ENCODE results near the gene ARHGEF16. TPM values are rescaled to one million over a fixed set of nuclear protein-coding genes. Genes with fewer than 3 reads are reported as not detected.

The ARHGEF16 gene
- total RNA-seq, 1 donor from 2014 or later, result 20.3 TPM

DNA sequence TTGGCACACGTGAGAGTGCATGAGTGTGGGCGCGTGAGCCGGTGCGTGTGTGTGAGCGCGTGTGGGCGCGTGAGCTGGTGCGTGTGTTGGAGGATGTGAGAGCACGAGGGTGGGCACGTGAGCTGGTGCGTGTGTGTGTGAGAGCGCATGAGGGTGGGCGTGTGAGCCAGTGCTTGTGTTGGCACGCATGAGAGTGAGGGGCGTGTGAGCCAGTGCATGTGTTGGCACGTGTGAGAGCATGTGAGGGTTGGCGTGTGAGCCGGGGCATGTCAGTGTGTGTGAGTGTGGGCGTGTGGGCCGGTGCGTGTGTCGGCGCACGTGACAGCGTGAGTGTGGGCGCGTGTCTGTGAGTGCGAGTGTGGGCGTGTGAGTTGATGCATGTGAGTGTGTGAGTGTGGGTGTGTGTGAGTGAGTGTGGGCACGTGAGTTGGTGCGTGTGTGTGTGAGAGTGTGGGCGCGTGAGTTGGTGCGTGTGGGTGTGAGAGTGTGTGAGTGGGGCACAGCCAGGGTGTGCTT is 45.7 kb upstream of the ARHGEF16 start:
- no peak for TF ChIP-seq CTCF (IDR thresholded peaks at IDR 0.05; ENCODE audit: unreplicated experiment)
- H3K36me3 Mint-ChIP-seq, result no peaks in the 10 kb centered on the region
- no peak overlapping the region for H3K4me3 Mint-ChIP-seq
- peaks cover 2% of the 10 kb centered on the region for H3K4me1 Mint-ChIP-seq
- peaks cover 36% of the 10 kb centered on the region for H3K27me3 Mint-ChIP-seq (ENCODE audit: low read depth)
- no peaks in the 10 kb centered on the region for H3K9me3 Mint-ChIP-seq
- H3K27ac Mint-ChIP-seq, result no peak overlapping the region
- DNase-seq (ENCODE audit: low spot score in 2 of 2, unreplicated experiment in 2 of 2), result no peak

DNA sequence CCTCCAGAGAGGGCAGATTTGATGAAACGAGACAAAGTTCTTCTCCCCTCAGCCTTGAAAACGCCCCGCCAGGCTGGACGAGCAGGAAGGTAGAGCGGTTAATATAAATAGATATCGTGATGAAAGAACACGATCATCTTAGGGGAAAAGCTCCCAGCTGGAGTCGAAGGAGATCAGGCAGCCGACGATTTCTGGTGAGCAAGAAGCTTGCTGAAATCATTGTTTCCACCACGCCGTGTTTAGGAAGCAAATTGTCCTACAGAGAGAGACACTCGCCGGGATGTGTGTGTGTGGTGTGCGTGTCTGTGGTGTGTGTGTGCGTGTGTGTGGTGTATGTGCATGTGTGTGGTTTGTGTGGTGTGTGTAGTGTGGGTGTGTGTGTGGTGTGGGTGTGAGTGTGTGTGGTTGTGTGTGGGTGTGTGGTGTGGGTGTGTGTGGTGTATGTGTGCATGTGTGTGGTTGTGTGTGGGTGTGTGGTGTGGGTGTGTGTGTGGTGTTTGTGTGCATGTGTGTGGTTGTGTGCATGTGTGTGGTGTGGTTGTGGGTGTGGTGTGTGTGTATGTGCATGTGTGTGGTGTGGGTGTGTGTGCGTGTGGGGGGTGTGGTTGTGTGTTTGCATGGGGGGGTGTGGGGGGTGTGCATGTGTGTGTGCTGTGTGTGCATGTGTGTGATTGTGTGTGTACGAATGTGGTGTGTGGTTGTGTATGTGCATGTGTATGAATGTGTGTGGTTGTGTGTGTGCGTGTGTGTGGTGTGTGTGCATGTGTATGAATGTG is 44.9 kb upstream of the ARHGEF16 start:
- H3K4me1 Mint-ChIP-seq, result no peaks in the 10 kb centered on the region
- no peaks in the 10 kb centered on the region for H3K36me3 Mint-ChIP-seq
- DNase-seq (ENCODE audit: low spot score in 2 of 2, unreplicated experiment in 2 of 2), result no peak
- H3K27ac Mint-ChIP-seq, result no peak overlapping the region
- peaks cover 36% of the 10 kb centered on the region for H3K27me3 Mint-ChIP-seq (ENCODE audit: low read depth)
- TF ChIP-seq CTCF (IDR thresholded peaks at IDR 0.05; ENCODE audit: unreplicated experiment), result no peak
- no peaks in the 10 kb centered on the region for H3K9me3 Mint-ChIP-seq
- H3K4me3 Mint-ChIP-seq, result no peak overlapping the region

DNA sequence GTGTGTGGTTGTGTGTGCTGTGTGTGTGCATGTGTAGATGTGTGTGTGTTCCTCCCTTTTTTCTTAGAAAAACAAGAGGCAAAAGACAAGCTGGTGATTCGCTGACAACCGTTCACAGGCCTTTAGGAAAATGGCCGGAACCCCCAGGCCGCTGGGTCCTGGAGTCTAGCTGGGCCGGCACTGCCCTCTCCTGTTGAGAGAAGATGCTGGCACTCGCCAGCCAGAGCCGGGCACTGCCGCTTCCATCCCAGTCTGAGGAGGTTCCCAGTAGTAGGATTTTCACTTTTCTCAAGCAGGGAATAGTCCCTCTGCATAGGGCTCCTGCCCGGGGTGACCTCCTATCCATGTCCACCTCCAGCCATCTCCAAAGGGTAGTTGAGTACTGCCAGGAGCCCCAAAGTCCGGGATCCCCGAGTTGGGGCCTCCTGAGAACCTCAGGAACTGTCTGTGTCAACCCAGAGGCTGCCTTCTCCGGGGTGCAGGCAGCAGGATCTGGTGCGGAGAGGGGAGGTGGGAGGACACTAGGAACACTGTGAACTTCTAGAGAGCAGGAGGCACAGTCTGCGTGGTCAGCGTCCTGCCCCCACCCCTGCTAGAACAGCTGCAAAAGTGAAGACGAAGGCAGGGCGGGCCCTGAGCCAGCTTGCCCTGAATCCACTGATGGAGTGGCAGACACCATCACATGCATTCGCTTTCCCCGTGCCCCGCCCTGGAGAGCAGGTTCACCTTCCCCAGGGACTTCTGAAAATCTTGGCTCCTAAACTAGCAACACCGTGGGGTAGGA is 44.1 kb upstream of the ARHGEF16 start:
- no peaks in the 10 kb centered on the region for H3K9me3 Mint-ChIP-seq
- H3K36me3 Mint-ChIP-seq, result no peaks in the 10 kb centered on the region
- TF ChIP-seq CTCF (IDR thresholded peaks at IDR 0.05; ENCODE audit: unreplicated experiment), result no peak
- H3K4me1 Mint-ChIP-seq, result no peaks in the 10 kb centered on the region
- H3K27me3 Mint-ChIP-seq (ENCODE audit: low read depth), result peaks cover 36% of the 10 kb centered on the region
- H3K27ac Mint-ChIP-seq, result no peak overlapping the region
- DNase-seq (ENCODE audit: low spot score in 2 of 2, unreplicated experiment in 2 of 2), result no peak
- no peak overlapping the region for H3K4me3 Mint-ChIP-seq

- Mint-ChIP-seq H3K36me3 (no peaks in the 10 kb centered on the region), H3K4me3 (no peak overlapping the region), H3K27ac (no peak overlapping the region), H3K27me3 (ENCODE audit: low read depth) (peaks cover 28% of the 10 kb centered on the region), H3K9me3 (peaks cover 1% of the 10 kb centered on the region), H3K4me1 (no peaks in the 10 kb centered on the region)
- no peak for DNase-seq (ENCODE audit: low spot score in 2 of 2, unreplicated experiment in 2 of 2)
- no peak for TF ChIP-seq CTCF (IDR thresholded peaks at IDR 0.05; ENCODE audit: unreplicated experiment)
Measured at GRCh38 chr1:3411806-3412205, 42.7 kb upstream of the ARHGEF16 start.

GRCh38 chr1:3412376-3412775 is 42.1 kb upstream of the ARHGEF16 start:
- H3K27me3 Mint-ChIP-seq (ENCODE audit: low read depth), result peaks cover 28% of the 10 kb centered on the region

More at GRCh38 chr1:3412376-3412775, 42.1 kb upstream of the ARHGEF16 start:
- Mint-ChIP-seq H3K4me3 (no peak overlapping the region), H3K4me1 (no peaks in the 10 kb centered on the region), H3K36me3 (no peaks in the 10 kb centered on the region), H3K27ac (no peak overlapping the region), H3K9me3 (peaks cover 5% of the 10 kb centered on the region)
- no peak for DNase-seq (ENCODE audit: low spot score in 2 of 2, unreplicated experiment in 2 of 2)
- no peak for TF ChIP-seq CTCF (IDR thresholded peaks at IDR 0.05; ENCODE audit: unreplicated experiment)
